ENCODE data around the gene MYMK. TPM values are rescaled to one million over a fixed set of nuclear protein-coding genes. Genes with fewer than 3 reads are reported as not detected.

Gene MYMK
- total RNA-seq, 1 donor from 2014 or later, result not detected

GRCh38 chr9:133512253-133513213, 12.2 kb downstream of the MYMK start:
- no peak for DNase-seq
- H3K27ac ChIP-seq, result no peak overlapping the region
- intact Hi-C loops (cut with DNase I), result no loop called here

GRCh38 chr9:133511607-133512006, 13.2 kb downstream of the MYMK start:
- H3K4me1 ChIP-seq, result peaks cover 24% of the 10 kb centered on the region
- H3K9me3 ChIP-seq, result no peaks in the 10 kb centered on the region
- H3K27me3 ChIP-seq (ENCODE audit: low read depth), result peaks cover 8% of the 10 kb centered on the region
- ATAC-seq, result no peak
- no peak for TF ChIP-seq CTCF (IDR thresholded peaks at IDR 0.05)
- no peaks in the 10 kb centered on the region for H3K36me3 ChIP-seq
- intact Hi-C loops (cut with DNase I), result no loop called here
- no peak overlapping the region for H3K27ac ChIP-seq
- H3K4me3 ChIP-seq, result no peak overlapping the region
- no peak for DNase-seq

More at GRCh38 chr9:133512253-133513213, 12.2 kb downstream of the MYMK start:
- Histone ChIP-seq H3K9me3 (no peaks in the 10 kb centered on the region), H3K27me3 (ENCODE audit: low read depth) (peaks cover 8% of the 10 kb centered on the region), H3K4me3 (no peak overlapping the region), H3K36me3 (no peaks in the 10 kb centered on the region), H3K4me1 (peaks cover 19% of the 10 kb centered on the region)
- no peak for TF ChIP-seq CTCF (IDR thresholded peaks at IDR 0.05)
- no peak for ATAC-seq

- H3K36me3 ChIP-seq, result no peaks in the 10 kb centered on the region
- H3K27me3 ChIP-seq (ENCODE audit: low read depth), result peaks cover 8% of the 10 kb centered on the region
- no peaks in the 10 kb centered on the region for H3K9me3 ChIP-seq
- no peak overlapping the region for H3K27ac ChIP-seq
- peaks cover 29% of the 10 kb centered on the region for H3K4me1 ChIP-seq
- intact Hi-C loops (cut with DNase I), result no loop called here
- DNase-seq (no peak), ATAC-seq (no peak)
- no peak for TF ChIP-seq CTCF (IDR thresholded peaks at IDR 0.05)
- H3K4me3 ChIP-seq, result no peak overlapping the region
Observed at GRCh38 chr9:133510926-133511505, 13.7 kb downstream of the MYMK start.

GRCh38 chr9:133509179-133510083, 15.3 kb downstream of the MYMK start:
- intact Hi-C loops (cut with DNase I), result no loop called here
- Histone ChIP-seq H3K36me3 (no peaks in the 10 kb centered on the region), H3K27ac (peak overlapping the region; percentile 24), H3K4me1 (peaks cover 32% of the 10 kb centered on the region), H3K27me3 (ENCODE audit: low read depth) (peaks cover under 1% of the 10 kb centered on the region), H3K4me3 (no peak overlapping the region), H3K9me3 (no peaks in the 10 kb centered on the region)
- ATAC-seq (peak; percentile 49 to 68), DNase-seq (no peak)
- no peak for TF ChIP-seq CTCF (IDR thresholded peaks at IDR 0.05)

GRCh38 chr9:133508046-133508445, 16.7 kb downstream of the MYMK start:
- H3K27ac ChIP-seq, result no peak overlapping the region
- ATAC-seq (no peak), DNase-seq (no peak)
- peaks cover 31% of the 10 kb centered on the region for H3K4me1 ChIP-seq
- intact Hi-C loops (cut with DNase I), result no loop called here
- H3K4me3 ChIP-seq, result no peak overlapping the region
- H3K27me3 ChIP-seq (ENCODE audit: low read depth), result no peaks in the 10 kb centered on the region
- no peaks in the 10 kb centered on the region for H3K9me3 ChIP-seq
- TF ChIP-seq CTCF (IDR thresholded peaks at IDR 0.05), result no peak
- no peaks in the 10 kb centered on the region for H3K36me3 ChIP-seq

Measured in lower lobe of right lung (tissue), 2 donors.